CD14-positive monocyte (primary cell): ENCODE data around the gene ASIC2. TPM values are rescaled to one million over a fixed set of nuclear protein-coding genes. Genes with fewer than 3 reads are reported as not detected.

Source experiments
- DNase-seq, 3 donors: peaks; one replicate each; pipeline ENCODE4 v3.0.0-alpha.2; 2011 to 2022
- H2AFZ ChIP-seq: 2 replicates; pipeline ENCODE4 v1.6.0; 2012; ENCODE audit warnings: mild to moderate bottlenecking, low read depth, low read length, inconsistent platforms; ENCODE audit not compliant: insufficient read depth, poor library complexity, severe bottlenecking
- H3K27ac ChIP-seq, 2 donors: 1 replicate in 1 of 2; 2 replicates in 1 of 2; pipeline ENCODE4 v1.5.1; 2012 to 2013; ENCODE audit warnings: low read length in 2 of 2, control low read depth in 1 of 2, inconsistent platforms in 1 of 2, low read depth in 1 of 2, mild to moderate bottlenecking in 1 of 2
- H3K27me3 ChIP-seq, 2 donors: one replicate each; pipeline versions ENCODE4 v1.6.0 to v1.6.1; 2011 to 2013; ENCODE audit warnings: low read length in 2 of 2; ENCODE audit not compliant: control insufficient read depth in 2 of 2, insufficient read depth in 2 of 2
- H3K36me3 ChIP-seq, 2 donors: replicated peaks in 1 of 2; 1 replicate in 1 of 2; 2 replicates in 1 of 2; pipeline versions ENCODE4 v1.5.1 to v1.6.1; 2012 to 2013; ENCODE audit warnings: low read length in 2 of 2, control low read depth in 1 of 2, inconsistent platforms in 1 of 2, mild to moderate bottlenecking in 1 of 2; ENCODE audit not compliant: insufficient read depth in 2 of 2, control insufficient read depth in 1 of 2
- H3K4me1 ChIP-seq, 2 donors: 1 replicate in 1 of 2; 2 replicates in 1 of 2; pipeline versions ENCODE4 v1.5.1 to v1.6.1; 2012 to 2013; ENCODE audit warnings: low read length in 2 of 2, control low read depth in 1 of 2, inconsistent platforms in 1 of 2, mild to moderate bottlenecking in 1 of 2, moderate library complexity in 1 of 2; ENCODE audit not compliant: insufficient read depth in 2 of 2, control insufficient read depth in 1 of 2
- H3K4me2 ChIP-seq: replicated peaks from 2 replicates; pipeline ENCODE3; 2012; ENCODE audit warnings: low read length, moderate library complexity, mild to moderate bottlenecking; ENCODE audit not compliant: poor library complexity, severe bottlenecking; ENCODE audit errors: extremely low read depth
- H3K4me3 ChIP-seq, 3 experiments: fragments of 200-600 bp in 1 of 3; sonication (generic) in 1 of 3; replicated peaks in 1 of 3; 1 replicate in 2 of 3; 2 replicates in 1 of 3; pipeline ENCODE4 v1.5.1; 2011 to 2013; ENCODE audit warnings: low read length in 3 of 3, mild to moderate bottlenecking in 3 of 3, control low read depth in 2 of 3, low read depth in 2 of 3, inconsistent platforms in 1 of 3, moderate library complexity in 1 of 3
- H3K79me2 ChIP-seq: 2 replicates; pipeline ENCODE4 v1.6.0; 2012; ENCODE audit warnings: mild to moderate bottlenecking, control low read depth, inconsistent platforms, low read length, moderate library complexity; ENCODE audit not compliant: insufficient read depth
- H3K9ac ChIP-seq: 2 replicates; pipeline ENCODE4 v1.6.0; 2017; ENCODE audit warnings: low read length, mild to moderate bottlenecking; ENCODE audit not compliant: insufficient read depth, poor library complexity, severe bottlenecking
- H3K9me3 ChIP-seq, 2 donors: replicated peaks in 1 of 2; 1 replicate in 1 of 2; 2 replicates in 1 of 2; pipeline versions ENCODE4 v1.5.1 to v1.6.1; 2012 to 2013; ENCODE audit warnings: low read length in 2 of 2, control low read depth in 1 of 2; ENCODE audit not compliant: control insufficient read depth in 1 of 2, insufficient read depth in 1 of 2
- H4K20me1 ChIP-seq: 2 replicates; pipeline ENCODE4 v1.6.0; 2012; ENCODE audit warnings: mild to moderate bottlenecking, low read length, control low read depth, moderate library complexity; ENCODE audit not compliant: insufficient read depth
- H3K27ac Mint-ChIP-seq, 7 donors: one replicate each; pipeline ENCODE4 v1.8.0; 2020; ENCODE audit warnings: mild to moderate bottlenecking in 7 of 7, mixed read lengths in 7 of 7, moderate library complexity in 6 of 7, inconsistent platforms in 2 of 7
- H3K27me3 Mint-ChIP-seq, 3 donors: one replicate each; pipeline ENCODE4 v1.8.0; 2021 to 2022; ENCODE audit warnings: low read depth in 3 of 3, mild to moderate bottlenecking in 3 of 3, mixed read lengths in 3 of 3, moderate library complexity in 3 of 3, inconsistent platforms in 1 of 3
- H3K36me3 Mint-ChIP-seq, 2 donors: one replicate each; pipeline ENCODE4 v1.8.0; 2020; ENCODE audit warnings: mixed read lengths in 2 of 2, inconsistent platforms in 1 of 2, mild to moderate bottlenecking in 1 of 2
- H3K4me1 Mint-ChIP-seq: one replicate; pipeline ENCODE4 v1.8.0; 2020; ENCODE audit warnings: mild to moderate bottlenecking, mixed read lengths
- H3K4me3 Mint-ChIP-seq, 2 donors: one replicate each; pipeline ENCODE4 v1.8.0; 2020; ENCODE audit warnings: mild to moderate bottlenecking in 2 of 2, mixed read lengths in 2 of 2, moderate library complexity in 1 of 2
- H3K9me3 Mint-ChIP-seq, 7 donors: one replicate each; pipeline ENCODE4 v1.8.0; 2020 to 2022; ENCODE audit warnings: mixed read lengths in 7 of 7, mild to moderate bottlenecking in 6 of 7, moderate library complexity in 6 of 7, inconsistent platforms in 2 of 7
- WGBS: methylation state at CpG from one replicate; pipeline ENCODE4 v1.1.5; 2013; ENCODE audit warnings: missing lambda C conversion rate; ENCODE audit not compliant: insufficient coverage; 5-methylcytosine and 5-hydroxymethylcytosine counted together
- intact Hi-C, 2 donors: fragments of 100-400 bp; cut with micrococcal nuclease; formaldehyde crosslinking; loops; one replicate each; pipeline versions ENCODE4 v1.15.0 to v1.15.1; 2023
- polyA plus RNA-seq, 3 donors: library from polyadenylated mRNA; depleted of rRNA in 1 of 3; unstranded in 2 of 3; stranded (reverse) in 1 of 3; fragments of 300-500 nt in 2 of 3; fragments of >200 nt in 1 of 3; fragmentation: Illumina TruSeq in 2 of 3; gene quantifications; 1 replicate in 2 of 3; 2 replicates in 1 of 3; pipeline ENCODE4 v1.2.3, GENCODE V29; 2012 to 2021
- TF ChIP-seq, protein P1 (sequence below): fragments of 200-600 bp; IDR thresholded peaks from one replicate; pipeline ENCODE4 v1.8.0; 2022; ENCODE audit warnings: antibody characterized with exemption, mild to moderate bottlenecking

The ASIC2 gene
- polyA plus RNA-seq, 3 donors = not detected

DNA sequence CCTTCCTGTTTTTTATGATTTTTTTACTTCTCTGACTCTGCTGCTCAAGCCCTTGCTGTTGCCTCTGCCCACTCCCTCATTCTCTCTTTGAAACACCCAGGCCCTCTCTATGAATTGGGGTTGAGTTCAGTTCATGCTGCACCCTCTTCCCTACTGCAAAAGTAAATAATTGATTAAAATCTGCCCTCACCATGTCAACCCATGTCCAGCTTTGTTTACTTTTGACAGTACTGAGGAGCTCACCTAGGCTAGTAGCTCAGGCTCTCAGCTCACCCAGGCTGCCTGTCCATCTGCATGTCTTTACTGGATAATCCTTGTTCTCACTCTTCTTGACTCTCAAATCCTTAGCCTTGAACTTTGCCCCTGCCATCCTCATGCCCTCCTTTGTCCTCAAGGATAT, 206.2 kb downstream of the ASIC2 start:
- Histone ChIP-seq H3K36me3 (no peaks in the 10 kb centered on the region), H3K9me3 (no peaks in the 10 kb centered on the region), H3K4me2 (no peak overlapping the region), H3K4me1 (no peaks in the 10 kb centered on the region), H3K9ac (no peak overlapping the region), H3K27me3 (peaks cover 0 to 2% of the 10 kb centered on the region in 2 donors), H3K4me3 (no peak overlapping the region), H2AFZ (no peak overlapping the region), H4K20me1 (no peaks in the 10 kb centered on the region), H3K27ac (no peak overlapping the region), H3K79me2 (no peaks in the 10 kb centered on the region)
- intact Hi-C loops = no loop called here
- no peaks in the 10 kb centered on the region for H3K4me1 Mint-ChIP-seq
- peaks cover 0 to 3% (median 0%) of the 10 kb centered on the region in 7 donors for H3K9me3 Mint-ChIP-seq
- H3K27me3 Mint-ChIP-seq = peaks cover 6 to 12% (median 7%) of the 10 kb centered on the region in 3 donors
- no peak for DNase-seq
- H3K36me3 Mint-ChIP-seq = no peaks in the 10 kb centered on the region
- TF ChIP-seq, protein P1, sequence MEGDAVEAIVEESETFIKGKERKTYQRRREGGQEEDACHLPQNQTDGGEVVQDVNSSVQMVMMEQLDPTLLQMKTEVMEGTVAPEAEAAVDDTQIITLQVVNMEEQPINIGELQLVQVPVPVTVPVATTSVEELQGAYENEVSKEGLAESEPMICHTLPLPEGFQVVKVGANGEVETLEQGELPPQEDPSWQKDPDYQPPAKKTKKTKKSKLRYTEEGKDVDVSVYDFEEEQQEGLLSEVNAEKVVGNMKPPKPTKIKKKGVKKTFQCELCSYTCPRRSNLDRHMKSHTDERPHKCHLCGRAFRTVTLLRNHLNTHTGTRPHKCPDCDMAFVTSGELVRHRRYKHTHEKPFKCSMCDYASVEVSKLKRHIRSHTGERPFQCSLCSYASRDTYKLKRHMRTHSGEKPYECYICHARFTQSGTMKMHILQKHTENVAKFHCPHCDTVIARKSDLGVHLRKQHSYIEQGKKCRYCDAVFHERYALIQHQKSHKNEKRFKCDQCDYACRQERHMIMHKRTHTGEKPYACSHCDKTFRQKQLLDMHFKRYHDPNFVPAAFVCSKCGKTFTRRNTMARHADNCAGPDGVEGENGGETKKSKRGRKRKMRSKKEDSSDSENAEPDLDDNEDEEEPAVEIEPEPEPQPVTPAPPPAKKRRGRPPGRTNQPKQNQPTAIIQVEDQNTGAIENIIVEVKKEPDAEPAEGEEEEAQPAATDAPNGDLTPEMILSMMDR = no peak
- H3K27ac Mint-ChIP-seq = no peak overlapping the region
- no peak overlapping the region for H3K4me3 Mint-ChIP-seq

DNA sequence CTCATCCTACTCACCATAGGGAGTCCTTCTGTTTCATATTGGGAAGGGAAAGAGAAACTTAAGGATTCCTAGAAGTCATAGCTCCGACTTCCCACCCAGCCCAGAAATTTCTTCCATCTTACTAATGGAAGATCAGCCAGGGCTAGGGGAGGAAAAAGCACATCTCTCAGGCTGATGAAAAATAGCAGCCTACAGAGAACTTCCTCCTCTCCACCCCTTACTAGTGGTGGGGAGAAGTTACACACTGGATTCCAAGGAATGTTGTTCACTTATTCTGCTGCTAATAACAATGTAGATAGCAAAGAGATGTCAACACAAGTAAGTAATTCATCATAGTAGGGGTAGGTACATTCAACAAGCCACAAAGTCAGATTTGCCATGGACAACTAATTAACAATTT, 207.1 kb downstream of the ASIC2 start:
- H3K4me3 Mint-ChIP-seq = no peak overlapping the region
- no peak overlapping the region for H3K27ac ChIP-seq
- intact Hi-C loops = no loop called here
- no peaks in the 10 kb centered on the region for H3K36me3 Mint-ChIP-seq
- TF ChIP-seq, protein P1 = no peak
- no peak overlapping the region for H3K4me2 ChIP-seq
- peaks cover 0 to 3% (median 0%) of the 10 kb centered on the region in 7 donors for H3K9me3 Mint-ChIP-seq
- no peak overlapping the region for H3K4me3 ChIP-seq
- H3K79me2 ChIP-seq = no peaks in the 10 kb centered on the region
- WGBS = no CpG with 5 or more reads among the region's 1 CpG
- peaks cover 0 to 2% of the 10 kb centered on the region in 2 donors for H3K27me3 ChIP-seq
- H2AFZ ChIP-seq = no peak overlapping the region
- H3K27me3 Mint-ChIP-seq = peaks cover 7 to 12% (median 7%) of the 10 kb centered on the region in 3 donors
- no peaks in the 10 kb centered on the region for H4K20me1 ChIP-seq
- no peak overlapping the region for H3K27ac Mint-ChIP-seq
- H3K4me1 Mint-ChIP-seq = no peaks in the 10 kb centered on the region
- no peaks in the 10 kb centered on the region for H3K36me3 ChIP-seq
- H3K4me1 ChIP-seq = no peaks in the 10 kb centered on the region
- no peak for DNase-seq
- no peaks in the 10 kb centered on the region for H3K9me3 ChIP-seq
- H3K9ac ChIP-seq = no peak overlapping the region
